Lower leg skin (tissue), 4 donors: ENCODE measurements around the gene PARS2. TPM values are rescaled to one million over a fixed set of nuclear protein-coding genes. Genes with fewer than 3 reads are reported as not detected.
"Not testable (repeated sequence)": the region's sequence is repeated elsewhere in the genome, so short reads cannot be mapped to it uniquely, and the experiment has no call there.

Source experiments
- DNase-seq, 2 donors: peaks; one replicate each; pipeline ENCODE4 v3.0.0-alpha.2; 2019; ENCODE audit warnings: low spot score in 2 of 2
- H3K4me3 ChIP-seq: fragments of 200-600 bp; sonication (generic); 2 replicates; pipeline ENCODE4 v1.5.1; 2017; ENCODE audit warnings: mild to moderate bottlenecking, low read depth; ENCODE audit not compliant: poor library complexity, severe bottlenecking
- CTCF ChIP-seq, 3 donors: fragments of 450-650 bp; IDR thresholded peaks; one replicate each; pipeline ENCODE4 v1.5.1; 2016; ENCODE audit warnings: antibody characterized with exemption in 3 of 3, mild to moderate bottlenecking in 3 of 3, moderate library complexity in 2 of 3
- POLR2A ChIP-seq, 2 donors: fragments of 450-650 bp; IDR thresholded peaks; one replicate each; pipeline ENCODE4 v1.6.1; 2016 to 2017; ENCODE audit warnings: antibody characterized with exemption in 2 of 2, mild to moderate bottlenecking in 1 of 2, moderate library complexity in 1 of 2
- WGBS, 2 donors: methylation state at CpG; one replicate each; pipeline ENCODE4 v1.1.5; 2018; 5-methylcytosine and 5-hydroxymethylcytosine counted together
- intact Hi-C: fragments of 100-400 bp; cut with DNase I; formaldehyde crosslinking; loops from one replicate; pipeline ENCODE4 v1.15.0; 2023; ENCODE audit warnings: low total_unique reads
- total RNA-seq, 4 donors: library from RNA; depleted of rRNA; stranded (reverse); fragments of >200 nt; gene quantifications; one replicate each; pipeline ENCODE4 v1.1.0, GENCODE V29; 2016

PARS2 gene
- total RNA-seq, 4 donors from 2014 or later = 4.0 to 7.7 (median 5.1) TPM

DNA sequence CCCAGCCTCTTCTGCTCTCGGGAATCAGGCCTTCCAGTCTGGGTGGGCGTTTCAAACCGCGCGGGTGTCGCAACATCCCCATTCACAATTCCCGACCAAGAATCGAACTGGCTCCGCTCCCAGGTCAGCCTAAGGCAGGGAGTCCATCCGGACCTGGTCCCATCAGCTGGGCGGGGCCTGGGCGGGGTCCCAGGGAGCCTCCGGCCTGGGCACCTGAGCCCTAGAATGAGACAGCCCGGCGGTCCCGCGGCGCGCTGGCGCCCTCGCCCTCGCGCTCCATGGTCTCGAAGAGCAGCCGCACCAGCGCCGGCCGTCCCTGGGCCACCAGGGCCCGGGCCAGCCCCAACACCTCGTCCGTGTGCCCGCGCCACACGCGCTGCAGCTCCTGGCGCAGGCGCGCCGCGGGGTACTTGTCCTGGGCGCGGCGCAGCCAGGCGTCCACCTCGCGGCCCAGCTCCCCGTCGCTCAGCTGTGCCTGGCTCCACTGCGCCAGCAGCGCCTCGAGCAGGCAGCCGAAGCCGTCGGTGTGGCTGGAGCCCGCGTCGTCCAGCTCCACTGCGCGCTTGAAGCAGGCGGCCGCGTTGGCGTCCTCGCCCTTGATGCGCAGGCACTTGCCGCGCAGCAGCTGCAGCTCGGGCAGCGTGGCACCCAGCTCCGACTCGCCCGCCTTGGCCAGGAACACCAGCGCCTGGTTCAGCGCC is 16.9 kb upstream of the PARS2 start:
- 18 to 40% methylated on average over 55 to 59 of the region's 74 CpGs for WGBS, 2 donors
- TF ChIP-seq POLR2A (IDR thresholded peaks at IDR 0.05) (no peak), CTCF (IDR thresholded peaks at IDR 0.05) (no peak)
- no peak overlapping the region for H3K4me3 ChIP-seq
- DNase-seq = no peak
- intact Hi-C loops = no loop called here

- H3K4me3 ChIP-seq = no peak overlapping the region
- TF ChIP-seq CTCF (IDR thresholded peaks at IDR 0.05) = no peak
- no peak for TF ChIP-seq POLR2A (IDR thresholded peaks at IDR 0.05)
- 67 to 70% methylated on average over 4 of the region's 4 CpGs for WGBS, 2 donors
- intact Hi-C loops = no loop called here
- DNase-seq = no peak
These were observed 13.1 kb upstream of the PARS2 start for GRCh38 chr1:54777431-54777830.

- no peak overlapping the region for H3K4me3 ChIP-seq
- intact Hi-C loops = no loop called here
- TF ChIP-seq POLR2A (IDR thresholded peaks at IDR 0.05) (no peak), CTCF (IDR thresholded peaks at IDR 0.05) (no peak)
- DNase-seq = no peak
- 65 to 73% methylated on average over 3 to 4 of the region's 4 CpGs for WGBS, 2 donors
These were observed 12.7 kb upstream of the PARS2 start for GRCh38 chr1:54777011-54777410.

GRCh38 chr1:54775828-54776721 is 11.8 kb upstream of the PARS2 start:
- DNase-seq, H3K4me3 ChIP-seq, intact Hi-C loops: not testable (repeated sequence)
- WGBS, 2 donors = 75 to 77% methylated on average over 16 of the region's 16 CpGs

- WGBS, 2 donors = 64 to 75% methylated on average over 15 of the region's 15 CpGs
- intact Hi-C loops = no loop called here
- TF ChIP-seq CTCF (IDR thresholded peaks at IDR 0.05) = no peak
- no peak for TF ChIP-seq POLR2A (IDR thresholded peaks at IDR 0.05)
- H3K4me3 ChIP-seq = no peak overlapping the region
- no peak for DNase-seq
These were observed 10.6 kb upstream of the PARS2 start for GRCh38 chr1:54774820-54775498.

GRCh38 chr1:54772951-54773350 is 8.6 kb upstream of the PARS2 start:
- no peak for DNase-seq
- WGBS, 2 donors = 78 to 88% methylated on average over 2 of the region's 2 CpGs
- TF ChIP-seq CTCF (IDR thresholded peaks at IDR 0.05) = no peak
- TF ChIP-seq POLR2A (IDR thresholded peaks at IDR 0.05) = no peak
- intact Hi-C loops = no loop called here
- H3K4me3 ChIP-seq = no peak overlapping the region
